Lung (tissue), 12 donors: Measurements from ENCODE around the gene ALCAM. TPM values are rescaled to one million over a fixed set of nuclear protein-coding genes. Genes with fewer than 3 reads are reported as not detected.

ENCODE experiments used
- ATAC-seq: fragments of 200-7000 bp; cut with Tn5 transposase; one replicate; pipeline ENCODE4 v1.9.1; 2020; ENCODE audit warnings: moderate number of reproducible peaks; ENCODE audit not compliant: insufficient read depth, low FRiP score
- DNase-seq, 3 donors: peaks; one replicate each; pipeline ENCODE4 v3.0.0-alpha.2; 2013 to 2017
- H3K27ac ChIP-seq, 2 donors: one replicate each; pipeline ENCODE4 v1.5.1; 2013; ENCODE audit warnings: mild to moderate bottlenecking in 2 of 2, moderate library complexity in 2 of 2, control low read depth in 1 of 2, inconsistent platforms in 1 of 2, low read depth in 1 of 2, low read length in 1 of 2
- H3K27me3 ChIP-seq, 3 donors: one replicate each; pipeline ENCODE4 v1.5.1; 2013; ENCODE audit warnings: low read length in 2 of 3; ENCODE audit not compliant: control insufficient read depth in 3 of 3, insufficient read depth in 3 of 3
- H3K36me3 ChIP-seq, 4 donors: one replicate each; pipeline ENCODE4 v1.5.1; 2013; ENCODE audit warnings: low read length in 4 of 4, mild to moderate bottlenecking in 1 of 4, moderate library complexity in 1 of 4; ENCODE audit not compliant: control insufficient read depth in 4 of 4, insufficient read depth in 4 of 4
- H3K4me1 ChIP-seq, 5 donors: one replicate each; pipeline ENCODE4 v1.5.1; 2013; ENCODE audit warnings: low read length in 5 of 5, mild to moderate bottlenecking in 2 of 5, moderate library complexity in 1 of 5; ENCODE audit not compliant: control insufficient read depth in 5 of 5, insufficient read depth in 5 of 5
- H3K4me3 ChIP-seq: one replicate; pipeline ENCODE4 v1.5.1; 2013; ENCODE audit warnings: mild to moderate bottlenecking, control low read depth, moderate library complexity
- H3K9ac ChIP-seq, 2 donors: one replicate each; pipeline ENCODE4 v1.5.1; 2013; ENCODE audit warnings: low read length in 2 of 2, control low read depth in 1 of 2; ENCODE audit not compliant: insufficient read depth in 1 of 2
- H3K9me3 ChIP-seq, 4 donors: one replicate each; pipeline ENCODE4 v1.5.1; 2013; ENCODE audit warnings: low read length in 3 of 4, mild to moderate bottlenecking in 1 of 4, moderate library complexity in 1 of 4; ENCODE audit not compliant: control insufficient read depth in 4 of 4, insufficient read depth in 3 of 4
- WGBS, 2 donors: extraction: QIAGEN DNeasy Blood & Tissue Kit; methylation state at CpG; one replicate each; pipeline ENCODE4 v1.1.7; 2013; 5-methylcytosine and 5-hydroxymethylcytosine counted together
- polyA plus RNA-seq, 2 donors: library from polyadenylated mRNA; stranded (reverse); fragments of 200-250 nt; gene quantifications; one replicate each; pipeline ENCODE4 v1.2.1, GENCODE V29; 2013
- total RNA-seq, 2 donors: library from RNA; depleted of rRNA in 1 of 2; stranded (reverse); fragments of >200 nt in 1 of 2; gene quantifications; one replicate each; pipeline ENCODE4 v1.2.1, GENCODE V29; 2014 to 2021
- TF ChIP-seq, protein P1 (sequence below): IDR thresholded peaks from 2 replicates; pipeline ENCODE4 v1.5.1; 2012; ENCODE audit warnings: mild to moderate bottlenecking; ENCODE audit errors: control extremely low read depth, extremely low read depth
- donor health status: control.
- donor health status: control.
- donor health status: Bipolar disorder and iron deficiency.
- donor health status: healthy.
- donor health status: DM: yes; HTN: yes; CAD: no.

Gene ALCAM
- total and polyA plus RNA-seq, 4 donors = 55.9 to 252 (median 109) TPM

DNA sequence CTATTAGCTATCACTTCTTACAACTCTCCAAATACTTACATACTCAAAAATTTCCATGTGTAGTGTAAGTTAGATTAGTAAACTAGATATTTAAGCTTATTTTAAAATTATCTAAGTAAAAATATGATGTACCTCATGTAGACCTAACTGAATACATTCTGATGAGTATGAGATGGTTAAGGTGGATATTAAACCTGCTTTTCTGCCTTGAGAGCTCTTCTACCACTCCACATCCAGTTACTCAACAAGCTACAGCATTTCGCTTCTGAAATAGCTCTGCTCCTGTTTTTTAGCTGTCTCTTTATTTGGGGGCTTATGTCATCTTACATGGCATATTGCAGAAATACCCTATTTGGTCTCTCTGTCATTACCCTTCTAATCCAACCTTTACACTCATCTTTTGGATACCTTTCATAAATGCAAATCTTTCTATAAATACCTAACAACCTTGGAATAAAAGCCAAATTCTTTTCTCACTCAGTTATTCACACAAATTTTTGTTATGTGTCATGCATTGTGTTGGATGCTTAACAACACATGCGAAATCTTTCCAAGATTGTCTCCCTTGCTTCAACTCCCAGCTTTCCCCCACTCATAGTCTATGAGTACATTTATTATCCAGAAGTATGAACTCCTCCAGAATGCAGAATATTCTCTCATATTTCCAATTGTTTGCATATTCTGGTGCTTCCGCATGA is 92.0 kb downstream of the ALCAM start:
- no peak overlapping the region for H3K9ac ChIP-seq
- WGBS, 2 donors = 84 to 91% methylated on average over 3 of the region's 3 CpGs
- no peak overlapping the region for H3K27ac ChIP-seq
- no peaks in the 10 kb centered on the region for H3K4me1 ChIP-seq
- TF ChIP-seq, protein P1, sequence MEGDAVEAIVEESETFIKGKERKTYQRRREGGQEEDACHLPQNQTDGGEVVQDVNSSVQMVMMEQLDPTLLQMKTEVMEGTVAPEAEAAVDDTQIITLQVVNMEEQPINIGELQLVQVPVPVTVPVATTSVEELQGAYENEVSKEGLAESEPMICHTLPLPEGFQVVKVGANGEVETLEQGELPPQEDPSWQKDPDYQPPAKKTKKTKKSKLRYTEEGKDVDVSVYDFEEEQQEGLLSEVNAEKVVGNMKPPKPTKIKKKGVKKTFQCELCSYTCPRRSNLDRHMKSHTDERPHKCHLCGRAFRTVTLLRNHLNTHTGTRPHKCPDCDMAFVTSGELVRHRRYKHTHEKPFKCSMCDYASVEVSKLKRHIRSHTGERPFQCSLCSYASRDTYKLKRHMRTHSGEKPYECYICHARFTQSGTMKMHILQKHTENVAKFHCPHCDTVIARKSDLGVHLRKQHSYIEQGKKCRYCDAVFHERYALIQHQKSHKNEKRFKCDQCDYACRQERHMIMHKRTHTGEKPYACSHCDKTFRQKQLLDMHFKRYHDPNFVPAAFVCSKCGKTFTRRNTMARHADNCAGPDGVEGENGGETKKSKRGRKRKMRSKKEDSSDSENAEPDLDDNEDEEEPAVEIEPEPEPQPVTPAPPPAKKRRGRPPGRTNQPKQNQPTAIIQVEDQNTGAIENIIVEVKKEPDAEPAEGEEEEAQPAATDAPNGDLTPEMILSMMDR = no peak
- H3K36me3 ChIP-seq = peaks cover 0 to 1% (median 0%) of the 10 kb centered on the region in 4 donors
- no peak overlapping the region for H3K4me3 ChIP-seq
- no peaks in the 10 kb centered on the region for H3K9me3 ChIP-seq
- H3K27me3 ChIP-seq = no peaks in the 10 kb centered on the region
- DNase-seq = no peak
- ATAC-seq = no peak

DNA sequence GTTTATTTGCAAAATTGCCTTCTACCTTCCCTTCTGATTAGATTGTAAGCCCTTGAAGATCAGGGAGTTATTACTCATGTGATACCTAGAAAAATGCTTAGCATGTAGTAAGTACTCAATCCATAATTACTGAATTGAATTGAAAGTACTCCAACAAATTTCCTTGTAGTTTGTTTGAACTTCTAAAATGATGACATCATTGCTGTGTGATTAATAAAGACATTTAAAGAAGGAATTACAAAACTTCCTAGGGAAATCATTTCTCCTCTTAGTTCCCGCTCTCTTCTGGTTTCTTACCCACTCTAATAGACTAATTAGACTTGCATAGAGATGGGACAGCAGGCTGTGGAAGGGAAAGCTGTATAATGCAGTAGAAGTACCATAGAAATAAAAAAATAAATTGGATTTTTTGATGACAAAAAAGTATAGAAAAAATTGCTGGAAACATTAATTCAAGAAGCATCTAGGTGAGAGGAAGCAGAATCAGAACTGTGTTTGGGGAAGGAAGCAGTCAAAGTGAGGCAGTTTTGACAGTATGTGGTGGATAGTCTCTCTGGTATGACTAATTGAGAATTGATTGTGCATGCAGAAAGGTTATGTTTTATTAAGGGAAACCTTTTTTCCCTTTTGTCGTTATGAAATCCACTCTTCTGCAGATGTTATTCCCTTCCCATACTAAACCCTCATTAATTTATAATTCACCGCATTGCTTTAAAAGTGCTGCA is 93.0 kb downstream of the ALCAM start:
- Histone ChIP-seq H3K4me3 (no peak overlapping the region), H3K9ac (no peak overlapping the region), H3K4me1 (no peaks in the 10 kb centered on the region), H3K27me3 (no peaks in the 10 kb centered on the region), H3K9me3 (no peaks in the 10 kb centered on the region), H3K27ac (no peak overlapping the region), H3K36me3 (peaks cover 0 to 1% (median 0%) of the 10 kb centered on the region in 4 donors)
- TF ChIP-seq, protein P1 = no peak
- WGBS, 2 donors = 43 to 63% methylated on average over 3 of the region's 3 CpGs
- ATAC-seq = peak; percentile 3
- no peak for DNase-seq

DNA sequence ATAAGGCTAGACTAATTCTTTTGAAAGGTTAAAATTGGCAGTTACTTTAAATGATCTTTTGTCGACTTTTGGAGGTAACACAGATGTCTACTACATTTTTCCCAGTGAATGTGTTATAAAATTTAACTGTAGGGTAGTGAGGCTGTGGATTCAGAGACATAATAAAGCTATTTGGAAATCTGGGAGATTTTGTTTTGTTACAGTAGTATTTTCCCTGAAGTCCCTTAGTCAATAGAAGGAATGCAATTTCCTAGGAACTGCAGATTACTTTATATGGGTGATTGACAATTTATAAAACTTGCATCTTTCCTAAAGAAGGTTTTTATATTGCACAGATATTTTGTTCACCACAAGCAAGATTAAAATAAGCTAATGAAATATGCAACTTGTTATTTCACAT is 96.9 kb downstream of the ALCAM start:
- Histone ChIP-seq H3K9me3 (no peaks in the 10 kb centered on the region), H3K27ac (no peak overlapping the region), H3K36me3 (no peaks in the 10 kb centered on the region), H3K27me3 (no peaks in the 10 kb centered on the region), H3K4me1 (no peaks in the 10 kb centered on the region), H3K4me3 (no peak overlapping the region), H3K9ac (no peak overlapping the region)
- WGBS, 2 donors = 75 to 95% methylated on average over 1 of the region's 1 CpG
- TF ChIP-seq, protein P1 = no peak
- ATAC-seq (no peak), DNase-seq (no peak)
